SK-N-SH treated with all-trans-retinoic acid at 6 μM for 48 hours (cell line): Measurements from ENCODE around the gene EDIL3.
"Not testable (repeated sequence)": the region's sequence is repeated elsewhere in the genome, so short reads cannot be mapped to it uniquely, and the experiment has no call there.

Experiments used
- ATAC-seq: fragments of 200-7000 bp; cut with Tn5 transposase; 3 replicates; pipeline ENCODE4 v1.9.1; 2020; ENCODE audit warnings: mild to moderate bottlenecking, moderate library complexity
- ARNTL ChIP-seq: fragments of 450-650 bp; formaldehyde crosslinking; IDR thresholded peaks from 2 replicates; pipeline ENCODE4 v1.5.0; 2020; ENCODE audit warnings: low read depth, mild to moderate bottlenecking, moderate library complexity, borderline replicate concordance
- BACH2 ChIP-seq: fragments of 250-450 bp; sonication (Bioruptor Pico); IDR thresholded peaks from 2 replicates; pipeline ENCODE4 v1.9.0; 2021; ENCODE audit warnings: mild to moderate bottlenecking, borderline replicate concordance
- CREB5 ChIP-seq: fragments of 250-450 bp; sonication (Bioruptor Pico); IDR thresholded peaks from 2 replicates; pipeline ENCODE4 v1.5.1; 2020; ENCODE audit warnings: low read depth, mild to moderate bottlenecking, moderate library complexity
- CSDC2 ChIP-seq: fragments of 250-450 bp; sonication (Bioruptor Pico); IDR thresholded peaks from 2 replicates; pipeline ENCODE4 v1.5.0; 2020; ENCODE audit warnings: mild to moderate bottlenecking, moderate library complexity
- CSRNP3 ChIP-seq: fragments of 250-450 bp; sonication (Bioruptor Pico); IDR thresholded peaks from 2 replicates; pipeline ENCODE4 v1.5.1; 2021; ENCODE audit warnings: mild to moderate bottlenecking, moderate library complexity
- GLIS3 ChIP-seq: fragments of 250-450 bp; sonication (Bioruptor Pico); IDR thresholded peaks from 2 replicates; pipeline ENCODE4 v1.5.0; 2020; ENCODE audit warnings: mild to moderate bottlenecking, moderate library complexity
- ISL1 ChIP-seq: fragments of 250-450 bp; sonication (Bioruptor Pico); IDR thresholded peaks from 2 replicates; pipeline ENCODE4 v2.1.2; 2022; ENCODE audit warnings: mild to moderate bottlenecking, moderate library complexity
- OSR1 ChIP-seq: fragments of 250-450 bp; sonication (Bioruptor Pico); IDR thresholded peaks from 2 replicates; pipeline ENCODE4 v1.8.0; 2022; ENCODE audit warnings: moderate library complexity, mild to moderate bottlenecking, inconsistent platforms
- PATZ1 ChIP-seq: fragments of 250-450 bp; sonication (Bioruptor Pico); IDR thresholded peaks from 2 replicates; pipeline ENCODE4 v1.8.0; 2020; ENCODE audit warnings: mild to moderate bottlenecking, moderate library complexity, borderline replicate concordance
- POU6F1 ChIP-seq: fragments of 250-450 bp; sonication (Bioruptor Pico); IDR thresholded peaks from 2 replicates; pipeline ENCODE4 v1.8.0; 2021; ENCODE audit warnings: low read depth, mild to moderate bottlenecking, moderate library complexity, borderline replicate concordance
- PPARA ChIP-seq: fragments of 250-450 bp; sonication (Bioruptor Pico); IDR thresholded peaks from 2 replicates; pipeline ENCODE4 v1.5.0; 2020; ENCODE audit warnings: mild to moderate bottlenecking, borderline replicate concordance
- RARB ChIP-seq: fragments of 250-450 bp; sonication (Bioruptor Pico); IDR thresholded peaks from 2 replicates; pipeline ENCODE4 v1.8.0; 2021; ENCODE audit warnings: mild to moderate bottlenecking, moderate library complexity
- SNAI2 ChIP-seq: fragments of 250-450 bp; sonication (Bioruptor Pico); IDR thresholded peaks from 2 replicates; pipeline ENCODE4 v1.5.0; 2020; ENCODE audit warnings: mild to moderate bottlenecking, moderate library complexity
- TCF4 ChIP-seq: fragments of 250-450 bp; sonication (Bioruptor Pico); IDR thresholded peaks from 2 replicates; pipeline ENCODE4 v1.8.0; 2021; ENCODE audit warnings: mild to moderate bottlenecking, moderate library complexity, borderline replicate concordance
- TOX ChIP-seq: fragments of 250-450 bp; sonication (Bioruptor Pico); IDR thresholded peaks from 2 replicates; pipeline ENCODE4 v1.8.0; 2021; ENCODE audit warnings: mild to moderate bottlenecking, moderate library complexity, borderline replicate concordance
- ZC3H10 ChIP-seq: fragments of 250-450 bp; sonication (Bioruptor Pico); IDR thresholded peaks from 2 replicates; pipeline ENCODE4 v1.5.1; 2021; ENCODE audit warnings: mild to moderate bottlenecking, moderate library complexity
- ZFP3 ChIP-seq: fragments of 250-450 bp; sonication (Bioruptor Pico); IDR thresholded peaks from 2 replicates; pipeline ENCODE4 v1.5.0; 2020; ENCODE audit warnings: mild to moderate bottlenecking, moderate library complexity
- ZNF565 ChIP-seq: fragments of 450-650 bp; formaldehyde crosslinking; conservative IDR thresholded peaks from 2 replicates; pipeline ENCODE4 v1.5.0; 2020; ENCODE audit warnings: low read depth, mild to moderate bottlenecking, moderate library complexity
- ZNF8 ChIP-seq: fragments of 450-650 bp; formaldehyde crosslinking; IDR thresholded peaks from 2 replicates; pipeline ENCODE4 v1.5.0; 2020; ENCODE audit warnings: mild to moderate bottlenecking, moderate library complexity

The EDIL3 gene

GRCh38 chr5:84018521-84018920, 366.2 kb downstream of the EDIL3 start:
- ATAC-seq = not testable (repeated sequence)

- no peak for TF ChIP-seq PPARA (CRISPR knock-in tag)
- no peak for TF ChIP-seq ZNF565
- TF ChIP-seq ARNTL (CRISPR knock-in tag) = no peak
- peak; percentile 76 for TF ChIP-seq TOX (CRISPR knock-in tag)
- TF ChIP-seq RARB (CRISPR knock-in tag) = no peak
- 0 out of 2 replicates have a peak, but pooled peaks have one; percentile 28 for TF ChIP-seq ZC3H10
- TF ChIP-seq CSDC2 (CRISPR knock-in tag) = no peak
- no peak for ATAC-seq
These were observed 367.0 kb downstream of the EDIL3 start for GRCh38 chr5:84017523-84018172.

- ATAC-seq = no peak
- TF ChIP-seq CSRNP3 (no peak), ARNTL (CRISPR knock-in tag) (no peak), POU6F1 (CRISPR knock-in tag) (no peak), CREB5 (CRISPR knock-in tag) (no peak), PATZ1 (CRISPR knock-in tag) (no peak), TOX (CRISPR knock-in tag) (no peak), ZFP3 (no peak), BACH2 (CRISPR knock-in tag) (no peak), GLIS3 (no peak), ZC3H10 (no peak), CSDC2 (CRISPR knock-in tag) (no peak), PPARA (CRISPR knock-in tag) (no peak), RARB (CRISPR knock-in tag) (no peak), SNAI2 (CRISPR knock-in tag) (no peak), ISL1 (CRISPR knock-in tag) (no peak), OSR1 (no peak), TCF4 (CRISPR knock-in tag) (no peak)
These were observed 368.6 kb downstream of the EDIL3 start for GRCh38 chr5:84016085-84016484.

GRCh38 chr5:84014966-84015365, 369.7 kb downstream of the EDIL3 start:
- TF ChIP-seq CSRNP3 (no peak), TCF4 (CRISPR knock-in tag) (no peak), ARNTL (CRISPR knock-in tag) (no peak), ZNF565 (no peak), ZNF8 (no peak)
- no peak for ATAC-seq
